ENCODE measurements around the gene PDZD4. TPM values are rescaled to one million over a fixed set of nuclear protein-coding genes. Genes with fewer than 3 reads are reported as not detected.

The PDZD4 gene
- total RNA-seq, 1 donor from 2014 or later = 23.2 TPM

GRCh38 chrX:153877571-153878261, 47.4 kb upstream of the PDZD4 start:
- TF ChIP-seq, protein P1, sequence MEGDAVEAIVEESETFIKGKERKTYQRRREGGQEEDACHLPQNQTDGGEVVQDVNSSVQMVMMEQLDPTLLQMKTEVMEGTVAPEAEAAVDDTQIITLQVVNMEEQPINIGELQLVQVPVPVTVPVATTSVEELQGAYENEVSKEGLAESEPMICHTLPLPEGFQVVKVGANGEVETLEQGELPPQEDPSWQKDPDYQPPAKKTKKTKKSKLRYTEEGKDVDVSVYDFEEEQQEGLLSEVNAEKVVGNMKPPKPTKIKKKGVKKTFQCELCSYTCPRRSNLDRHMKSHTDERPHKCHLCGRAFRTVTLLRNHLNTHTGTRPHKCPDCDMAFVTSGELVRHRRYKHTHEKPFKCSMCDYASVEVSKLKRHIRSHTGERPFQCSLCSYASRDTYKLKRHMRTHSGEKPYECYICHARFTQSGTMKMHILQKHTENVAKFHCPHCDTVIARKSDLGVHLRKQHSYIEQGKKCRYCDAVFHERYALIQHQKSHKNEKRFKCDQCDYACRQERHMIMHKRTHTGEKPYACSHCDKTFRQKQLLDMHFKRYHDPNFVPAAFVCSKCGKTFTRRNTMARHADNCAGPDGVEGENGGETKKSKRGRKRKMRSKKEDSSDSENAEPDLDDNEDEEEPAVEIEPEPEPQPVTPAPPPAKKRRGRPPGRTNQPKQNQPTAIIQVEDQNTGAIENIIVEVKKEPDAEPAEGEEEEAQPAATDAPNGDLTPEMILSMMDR (IDR thresholded peaks at IDR 0.05) = no peak
- Histone ChIP-seq H3K4me1 (no peaks in the 10 kb centered on the region), H3K27me3 (no peaks in the 10 kb centered on the region), H3K9me3 (no peaks in the 10 kb centered on the region), H3K36me3 (no peaks in the 10 kb centered on the region), H3K27ac (no peak overlapping the region), H3K4me3 (no peak overlapping the region)
- DNase-seq (ENCODE audit: low spot score in 2 of 2) = no peak
- intact Hi-C loops (cut with DNase I) = no loop called here

DNA sequence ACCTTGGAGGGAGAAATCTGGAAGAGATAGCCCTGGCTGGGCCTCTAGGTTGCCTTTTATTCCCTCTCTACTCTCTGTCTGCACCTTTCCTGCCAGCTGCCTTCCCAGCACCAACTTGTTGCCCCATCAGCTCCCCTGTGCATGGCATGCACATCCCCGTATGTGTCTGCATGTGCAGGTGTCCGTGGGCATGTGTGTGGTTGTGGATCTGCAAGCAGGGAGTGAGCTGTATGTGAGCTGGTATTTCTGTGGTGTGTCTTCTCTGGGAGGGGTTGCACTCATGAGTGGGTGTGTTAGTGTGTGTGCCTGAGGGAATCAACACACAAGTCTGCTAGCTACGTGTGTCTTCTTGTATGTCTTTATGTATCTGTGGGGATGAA, 45.8 kb upstream of the PDZD4 start:
- Histone ChIP-seq H3K9me3 (no peaks in the 10 kb centered on the region), H3K4me3 (no peak overlapping the region), H3K27me3 (no peaks in the 10 kb centered on the region), H3K4me1 (no peaks in the 10 kb centered on the region), H3K27ac (no peak overlapping the region), H3K36me3 (no peaks in the 10 kb centered on the region)
- no peak for DNase-seq (ENCODE audit: low spot score in 2 of 2)
- intact Hi-C loops (cut with DNase I) = no loop called here
- TF ChIP-seq, protein P1 (IDR thresholded peaks at IDR 0.05) = no peak

DNA sequence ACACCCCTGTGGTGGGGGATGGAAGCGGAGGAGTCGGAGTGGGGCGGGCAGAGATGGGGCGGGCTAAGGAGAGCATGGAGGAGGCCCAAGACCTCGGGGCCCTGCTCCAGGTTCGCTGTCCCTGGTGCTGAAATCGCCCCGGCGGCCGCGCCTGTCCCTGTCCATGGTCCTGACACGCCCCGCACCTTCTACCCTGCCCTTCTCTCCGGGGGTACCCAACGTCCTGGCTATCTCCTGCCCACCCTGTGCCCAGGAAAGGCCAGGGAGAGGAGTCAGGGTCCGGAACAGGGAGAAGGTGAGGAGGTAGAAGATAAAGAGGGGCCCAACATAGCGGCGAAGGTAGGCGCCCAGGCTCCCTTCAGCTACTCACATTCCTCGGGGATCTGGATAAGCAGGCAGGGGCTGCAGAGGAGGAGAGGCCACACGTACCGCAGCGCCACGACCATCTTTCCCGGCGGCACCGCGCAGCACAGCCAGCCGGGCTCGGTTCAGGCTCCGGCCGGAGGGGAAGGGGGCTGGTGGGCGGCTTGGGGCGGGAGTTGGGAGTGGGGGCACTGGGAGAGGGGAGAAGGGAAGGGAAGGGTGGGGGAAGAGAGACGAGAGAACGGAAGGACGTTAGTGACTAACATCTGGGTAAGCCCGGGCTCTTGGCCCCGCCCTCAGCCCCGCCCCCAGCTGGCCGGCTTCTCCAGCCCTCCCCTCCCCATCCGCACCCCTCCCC, 45.2 kb upstream of the PDZD4 start:
- Histone ChIP-seq H3K36me3 (no peaks in the 10 kb centered on the region), H3K9me3 (no peaks in the 10 kb centered on the region), H3K27ac (no peak overlapping the region), H3K4me1 (no peaks in the 10 kb centered on the region), H3K4me3 (no peak overlapping the region), H3K27me3 (no peaks in the 10 kb centered on the region)
- DNase-seq (ENCODE audit: low spot score in 2 of 2) = no peak
- TF ChIP-seq, protein P1 (IDR thresholded peaks at IDR 0.05) = no peak
- intact Hi-C loops (cut with DNase I) = no loop called here

DNA sequence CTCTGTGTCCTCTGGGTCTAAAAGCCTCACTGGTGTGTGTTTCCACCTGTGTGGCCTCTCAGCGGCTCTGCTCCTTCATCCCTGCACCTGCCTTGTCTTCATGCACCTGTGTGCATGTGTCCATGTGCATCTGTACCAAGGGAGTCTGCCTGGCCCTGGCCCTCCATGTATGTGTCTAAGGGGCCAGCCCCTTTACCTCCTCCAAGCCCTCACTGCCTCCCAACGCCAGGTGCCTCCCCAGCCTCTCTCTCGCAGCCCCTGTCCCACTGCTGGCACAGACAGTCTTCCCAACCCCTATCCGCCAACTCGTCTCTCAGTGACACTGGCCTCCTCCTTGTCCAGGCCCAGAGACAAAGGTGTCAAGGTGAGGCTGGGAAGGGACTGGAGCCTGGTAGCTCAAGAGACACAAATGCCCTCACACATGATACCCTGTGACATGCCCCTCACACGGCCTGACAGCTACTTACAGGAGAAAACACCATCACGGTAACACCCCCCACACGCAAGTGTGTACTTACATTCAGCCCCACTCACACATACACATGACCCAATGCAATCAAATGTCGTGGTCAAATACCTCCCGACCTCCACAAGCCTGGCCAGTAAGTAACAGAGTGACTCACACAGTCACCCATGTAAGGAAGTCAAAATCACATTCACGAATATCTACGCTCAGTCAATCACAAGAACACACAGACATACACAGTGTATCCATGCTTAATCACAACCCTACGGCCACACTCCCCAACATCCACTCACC, 44.2 kb upstream of the PDZD4 start:
- intact Hi-C loops (cut with DNase I) = no loop called here
- Histone ChIP-seq H3K4me3 (no peak overlapping the region), H3K9me3 (no peaks in the 10 kb centered on the region), H3K36me3 (no peaks in the 10 kb centered on the region), H3K27ac (no peak overlapping the region), H3K27me3 (no peaks in the 10 kb centered on the region), H3K4me1 (no peaks in the 10 kb centered on the region)
- TF ChIP-seq, protein P1 (IDR thresholded peaks at IDR 0.05) = no peak
- no peak for DNase-seq (ENCODE audit: low spot score in 2 of 2)

GRCh38 chrX:153874085-153874365, 43.7 kb upstream of the PDZD4 start:
- TF ChIP-seq, protein P1 (IDR thresholded peaks at IDR 0.05) = no peak
- H3K4me3 ChIP-seq = no peak overlapping the region
- no peaks in the 10 kb centered on the region for H3K9me3 ChIP-seq
- no peaks in the 10 kb centered on the region for H3K4me1 ChIP-seq
- H3K27ac ChIP-seq = no peak overlapping the region
- H3K27me3 ChIP-seq = no peaks in the 10 kb centered on the region
- intact Hi-C loops (cut with DNase I) = no loop called here
- no peak for DNase-seq (ENCODE audit: low spot score in 2 of 2)
- no peaks in the 10 kb centered on the region for H3K36me3 ChIP-seq
